Measurements from ENCODE around the gene ADCK1. TPM values are rescaled to one million over a fixed set of nuclear protein-coding genes. Genes with fewer than 3 reads are reported as not detected.

The ADCK1 gene
- total and polyA plus RNA-seq, 2 donors (not counting 1 experiment from before 2014, with no cell fraction given) = 10.6 to 18.3 TPM

GRCh38 chr14:77849711-77850110, 49.8 kb downstream of the ADCK1 start:
- H3K4me3 ChIP-seq (ENCODE audit: control extremely low read depth in 1 of 5, extremely low read depth in 1 of 5, insufficient read depth in 1 of 5, low read depth in 2 of 5, low read length in 4 of 5) = no peak overlapping the region
- Mint-ChIP-seq H3K4me3 (no peak overlapping the region), H3K9me3 (ENCODE audit: insufficient read depth) (peaks cover 3% of the 10 kb centered on the region), H3K27ac (no peak overlapping the region), H3K4me1 (no peaks in the 10 kb centered on the region), H3K27me3 (no peaks in the 10 kb centered on the region)
- H4K20me1 ChIP-seq (ENCODE audit: control insufficient read depth, insufficient read depth, low read length, poor library complexity, severe bottlenecking) = no peaks in the 10 kb centered on the region
- TF ChIP-seq EZH2 (IDR thresholded peaks at IDR 0.05; ENCODE audit: borderline replicate concordance, insufficient read depth, low read depth, low read length, poor library complexity, severe bottlenecking) = no peak
- no peak for TF ChIP-seq CTCF (IDR thresholded peaks at IDR 0.05)
- H2AFZ ChIP-seq (ENCODE audit: insufficient read depth, low read depth, low read length, poor library complexity, severe bottlenecking) = no peak overlapping the region
- no peaks in the 10 kb centered on the region for H3K36me3 ChIP-seq (replicated peaks in 1 of 2; ENCODE audit: control extremely low read depth in 1 of 2, control insufficient read depth in 1 of 2, extremely low read depth in 1 of 2, insufficient read depth in 2 of 2, low read length in 1 of 2)
- peaks cover 0 to 8% (median 0%) of the 10 kb centered on the region in 3 donors for H3K9me3 ChIP-seq (ENCODE audit: control extremely low read depth in 1 of 3, control insufficient read depth in 2 of 3, insufficient read depth in 1 of 3, low read length in 2 of 3)
- H3K9ac ChIP-seq (ENCODE audit: low read length) = no peak overlapping the region
- no peaks in the 10 kb centered on the region for H3K27me3 ChIP-seq (replicated peaks in 1 of 4; ENCODE audit: control extremely low read depth in 1 of 4, control insufficient read depth in 3 of 4, insufficient read depth in 4 of 4, low read length in 3 of 4)
- 100% methylated on average over 1 of the region's 1 CpG for WGBS (ENCODE audit: insufficient coverage)
- no peaks in the 10 kb centered on the region for H3K4me1 ChIP-seq (ENCODE audit: control insufficient read depth in 2 of 2, insufficient read depth in 2 of 2, low read length in 2 of 2)
- POLR2A ChIA-PET = no interaction called here
- no peaks in the 10 kb centered on the region for H3K79me2 ChIP-seq (ENCODE audit: control insufficient read depth, insufficient read depth, low read length)
- ATAC-seq (ENCODE audit: low read depth) (no peak), DNase-seq (no peak)
- CTCF ChIA-PET = no interaction called here
- intact Hi-C loops (cut with micrococcal nuclease) = no loop called here
- H3K4me2 ChIP-seq (replicated peaks; ENCODE audit: low read depth, low read length, poor library complexity, severe bottlenecking) = no peak overlapping the region
- no peak overlapping the region for H3K27ac ChIP-seq (ENCODE audit: low read length in 2 of 2)

GRCh38 chr14:77853919-77854318, 54.0 kb downstream of the ADCK1 start:
- no peak overlapping the region for H3K27ac Mint-ChIP-seq
- no peak for DNase-seq
- Histone ChIP-seq H4K20me1 (ENCODE audit: control insufficient read depth, insufficient read depth, low read length, poor library complexity, severe bottlenecking) (no peaks in the 10 kb centered on the region), H3K4me1 (ENCODE audit: control insufficient read depth in 2 of 2, insufficient read depth in 2 of 2, low read length in 2 of 2) (no peaks in the 10 kb centered on the region), H3K27me3 (replicated peaks in 1 of 4; ENCODE audit: control extremely low read depth in 1 of 4, control insufficient read depth in 3 of 4, insufficient read depth in 4 of 4, low read length in 3 of 4) (no peaks in the 10 kb centered on the region), H3K27ac (ENCODE audit: low read length in 2 of 2) (no peak overlapping the region), H3K9me3 (ENCODE audit: control extremely low read depth in 1 of 3, control insufficient read depth in 2 of 3, insufficient read depth in 1 of 3, low read length in 2 of 3) (peaks cover 0 to 8% (median 0%) of the 10 kb centered on the region in 3 donors), H2AFZ (ENCODE audit: insufficient read depth, low read depth, low read length, poor library complexity, severe bottlenecking) (no peak overlapping the region), H3K4me2 (replicated peaks; ENCODE audit: low read depth, low read length, poor library complexity, severe bottlenecking) (no peak overlapping the region), H3K9ac (ENCODE audit: low read length) (no peak overlapping the region), H3K36me3 (replicated peaks in 1 of 2; ENCODE audit: control extremely low read depth in 1 of 2, control insufficient read depth in 1 of 2, extremely low read depth in 1 of 2, insufficient read depth in 2 of 2, low read length in 1 of 2) (no peaks in the 10 kb centered on the region), H3K4me3 (ENCODE audit: control extremely low read depth in 1 of 5, extremely low read depth in 1 of 5, insufficient read depth in 1 of 5, low read depth in 2 of 5, low read length in 4 of 5) (no peak overlapping the region), H3K79me2 (ENCODE audit: control insufficient read depth, insufficient read depth, low read length) (no peaks in the 10 kb centered on the region)
- no peak for ATAC-seq (ENCODE audit: low read depth)
- H3K4me1 Mint-ChIP-seq = no peaks in the 10 kb centered on the region
- POLR2A ChIA-PET = no interaction called here
- TF ChIP-seq EZH2 (IDR thresholded peaks at IDR 0.05; ENCODE audit: borderline replicate concordance, insufficient read depth, low read depth, low read length, poor library complexity, severe bottlenecking) (no peak), CTCF (IDR thresholded peaks at IDR 0.05) (no peak)
- intact Hi-C loops (cut with micrococcal nuclease) = no loop called here
- peaks cover 3% of the 10 kb centered on the region for H3K9me3 Mint-ChIP-seq (ENCODE audit: insufficient read depth)
- H3K4me3 Mint-ChIP-seq = no peak overlapping the region
- H3K27me3 Mint-ChIP-seq = no peaks in the 10 kb centered on the region
- CTCF ChIA-PET = interaction anchor here (1.0 kb wide), 1 partner anchor 9 kb away, joined by 3 read pairs; no protein-coding TSS in a partner anchor

Data from B cell (primary cell).